IPS-20b (cell line): ENCODE measurements around the gene RILPL1.
"Not testable (repeated sequence)": the region's sequence is repeated elsewhere in the genome, so short reads cannot be mapped to it uniquely, and the experiment has no call there.

ENCODE experiments used
- H3K27ac ChIP-seq: one replicate; pipeline ENCODE4 v1.5.1; 2013; ENCODE audit warnings: low read length
- H3K27me3 ChIP-seq: 2 replicates; pipeline ENCODE4 v1.6.1; 2013; ENCODE audit warnings: mild to moderate bottlenecking, low read length, inconsistent platforms; ENCODE audit not compliant: insufficient read depth
- H3K36me3 ChIP-seq: 2 replicates; pipeline ENCODE4 v1.6.1; 2013; ENCODE audit warnings: low read depth, mild to moderate bottlenecking, inconsistent platforms, low read length, moderate library complexity; ENCODE audit not compliant: insufficient read depth
- H3K4me1 ChIP-seq: 2 replicates; pipeline ENCODE4 v1.6.1; 2013; ENCODE audit warnings: mild to moderate bottlenecking, control low read depth, inconsistent platforms, low read length, moderate library complexity; ENCODE audit not compliant: insufficient read depth
- H3K4me3 ChIP-seq: 2 replicates; pipeline ENCODE4 v1.5.1; 2013; ENCODE audit warnings: mild to moderate bottlenecking, low read length, inconsistent platforms
- H3K9ac ChIP-seq: 2 replicates; pipeline ENCODE4 v1.6.1; 2013; ENCODE audit warnings: low read depth, mild to moderate bottlenecking, inconsistent platforms, low read length, moderate library complexity
- H3K9me3 ChIP-seq: 2 replicates; pipeline ENCODE4 v1.6.1; 2013; ENCODE audit warnings: mild to moderate bottlenecking, low read depth, low read length, inconsistent platforms; ENCODE audit not compliant: insufficient read depth

RILPL1 gene

GRCh38 chr12:123474485-123475245 lies 58.9 kb downstream of the RILPL1 start:
- Histone ChIP-seq H3K4me1 (no peaks in the 10 kb centered on the region), H3K9me3 (no peaks in the 10 kb centered on the region), H3K36me3 (peaks cover 12% of the 10 kb centered on the region; the same call in 1 of the 2 replicates), H3K27me3 (no peaks in the 10 kb centered on the region), H3K4me3 (no peak overlapping the region), H3K27ac (no peak overlapping the region), H3K9ac (no peak overlapping the region)

GRCh38 chr12:123472438-123472849 lies 61.1 kb downstream of the RILPL1 start:
- H3K36me3 ChIP-seq: peaks cover 12% of the 10 kb centered on the region; the same call in 1 of the 2 replicates
- no peak overlapping the region for H3K4me3 ChIP-seq
- H3K9me3 ChIP-seq: no peaks in the 10 kb centered on the region
- no peak overlapping the region for H3K27ac ChIP-seq
- no peaks in the 10 kb centered on the region for H3K4me1 ChIP-seq
- no peaks in the 10 kb centered on the region for H3K27me3 ChIP-seq
- no peak overlapping the region for H3K9ac ChIP-seq

- Histone ChIP-seq H3K27ac (no peak overlapping the region), H3K36me3 (peaks cover 16% of the 10 kb centered on the region; the same call in 1 of the 2 replicates), H3K4me1 (no peaks in the 10 kb centered on the region), H3K27me3 (no peaks in the 10 kb centered on the region), H3K9me3 (no peaks in the 10 kb centered on the region), H3K4me3 (no peak overlapping the region), H3K9ac (no peak overlapping the region)
Observed at GRCh38 chr12:123471374-123472068, 62.0 kb downstream of the RILPL1 start.

GRCh38 chr12:123469978-123470377 lies 63.5 kb downstream of the RILPL1 start:
- Histone ChIP-seq H3K9ac (no peak overlapping the region), H3K4me1 (no peaks in the 10 kb centered on the region), H3K27ac (no peak overlapping the region), H3K9me3 (no peaks in the 10 kb centered on the region), H3K36me3 (peaks cover 19% of the 10 kb centered on the region; the same call in 1 of the 2 replicates), H3K4me3 (no peak overlapping the region), H3K27me3 (no peaks in the 10 kb centered on the region)

DNA sequence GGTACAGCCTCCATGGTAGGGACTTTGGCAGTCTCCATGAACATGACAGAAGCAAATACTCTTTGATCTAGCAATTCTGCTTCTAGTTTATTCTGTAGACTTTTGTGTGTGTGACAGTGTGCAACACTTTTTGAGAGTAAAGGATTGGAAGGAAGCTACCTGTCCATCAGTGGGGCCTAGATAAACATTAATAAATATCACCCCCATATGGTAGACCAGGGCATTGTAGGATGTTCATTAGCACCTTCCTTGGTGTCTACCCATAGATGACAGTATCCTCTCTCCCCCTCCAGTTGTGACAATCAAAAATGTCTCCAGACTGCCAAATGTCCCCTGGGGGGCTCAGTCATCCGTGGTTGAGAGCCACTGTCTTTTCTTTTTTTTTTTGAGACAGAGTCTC lies 64.7 kb downstream of the RILPL1 start:
- Histone ChIP-seq H3K9ac (no peak overlapping the region), H3K9me3 (no peaks in the 10 kb centered on the region), H3K27me3 (no peaks in the 10 kb centered on the region), H3K4me1 (no peaks in the 10 kb centered on the region), H3K36me3 (peaks cover 19% of the 10 kb centered on the region; the same call in 1 of the 2 replicates), H3K27ac (no peak overlapping the region), H3K4me3 (no peak overlapping the region)

GRCh38 chr12:123465084-123465483 lies 68.4 kb downstream of the RILPL1 start:
- no peak overlapping the region for H3K9ac ChIP-seq
- H3K4me3 ChIP-seq: no peak overlapping the region
- no peaks in the 10 kb centered on the region for H3K27me3 ChIP-seq
- H3K4me1 ChIP-seq: no peaks in the 10 kb centered on the region
- H3K36me3 ChIP-seq: peaks cover 7% of the 10 kb centered on the region; the same call in 1 of the 2 replicates
- no peaks in the 10 kb centered on the region for H3K9me3 ChIP-seq
- H3K27ac ChIP-seq: no peak overlapping the region

- not testable (repeated sequence) for H3K4me3 ChIP-seq, H3K9ac ChIP-seq, H3K9me3 ChIP-seq, H3K36me3 ChIP-seq, H3K4me1 ChIP-seq, H3K27ac ChIP-seq, H3K27me3 ChIP-seq
Observed at GRCh38 chr12:123463174-123463573, 70.3 kb downstream of the RILPL1 start.

DNA sequence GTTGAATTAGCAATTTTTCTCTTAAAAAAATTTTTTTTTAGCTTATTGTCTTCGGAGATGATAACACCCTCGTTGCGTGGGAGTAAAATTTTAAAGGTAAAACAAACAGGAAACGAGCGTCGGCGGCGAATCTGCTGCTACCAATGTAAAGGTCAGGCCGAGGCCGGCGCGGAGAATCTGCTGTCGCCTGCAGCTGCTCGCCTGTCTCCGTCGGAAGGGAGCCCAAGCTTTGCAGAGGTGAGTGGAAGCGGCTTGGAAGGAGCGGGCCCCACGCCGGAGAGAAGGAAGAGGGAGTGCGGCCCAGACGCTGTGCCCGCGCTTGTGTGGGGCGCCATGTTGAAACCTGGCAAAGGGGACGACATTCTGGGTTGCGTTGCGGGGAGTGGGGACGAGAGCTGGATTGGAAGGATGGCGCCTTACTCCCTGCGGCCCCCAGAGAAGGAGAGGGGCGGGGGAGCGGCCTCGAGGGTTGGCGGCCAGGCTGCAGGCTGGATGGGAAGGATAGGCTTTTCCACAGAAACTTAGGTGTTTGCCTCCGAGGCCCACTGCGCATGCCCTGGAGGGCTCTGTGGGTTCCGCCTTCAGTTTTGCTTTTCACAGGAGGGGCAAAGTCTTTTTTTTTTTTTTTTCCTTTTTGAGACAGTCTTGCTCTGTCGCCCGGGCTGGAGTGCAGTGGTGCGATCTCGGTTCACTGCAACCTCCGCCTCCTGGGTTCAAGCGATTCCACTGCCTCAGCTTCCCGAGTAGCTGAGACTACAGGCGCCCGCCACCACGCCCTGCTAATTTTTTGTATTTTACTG lies 75.3 kb downstream of the RILPL1 start, which contains the start of gene SNRNP35:
Gene SNRNP35, plus strand, starts transcription at position 160 of the 800 bp plus-strand sequence. CDS start 7,402 bp downstream, outside the sequence.
- Histone ChIP-seq H3K4me1 (no peaks in the 10 kb centered on the region), H3K27ac (peak within 1 kb of the TSS; percentile 99), H3K9me3 (no peaks in the 10 kb centered on the region)

DNA sequence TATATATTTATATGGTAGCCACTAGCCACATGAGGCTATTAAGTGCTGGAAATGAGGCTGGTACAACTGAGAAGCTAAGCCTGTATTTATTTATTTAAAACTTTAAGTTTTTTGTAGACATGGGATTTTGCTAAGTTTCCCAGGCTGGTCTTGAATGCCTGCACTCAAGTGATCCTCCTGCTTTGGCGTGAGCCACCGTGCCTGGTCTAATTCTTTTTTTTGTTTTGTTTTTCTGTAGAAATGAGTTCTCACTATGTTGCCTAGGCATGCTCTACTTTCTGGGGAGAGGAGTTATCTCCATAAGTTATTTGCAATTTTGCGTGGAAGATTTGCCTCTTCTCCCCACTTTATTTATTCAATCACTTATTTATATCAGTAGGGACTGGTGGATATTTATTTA lies 80.4 kb downstream of the RILPL1 start:
- H3K9ac ChIP-seq: no peak overlapping the region
- no peaks in the 10 kb centered on the region for H3K9me3 ChIP-seq
- H3K36me3 ChIP-seq: no peaks in the 10 kb centered on the region
- no peak overlapping the region for H3K4me3 ChIP-seq
- H3K4me1 ChIP-seq: no peaks in the 10 kb centered on the region
- no peak overlapping the region for H3K27ac ChIP-seq
- H3K27me3 ChIP-seq: no peaks in the 10 kb centered on the region

More for the DNA sequence above, 75.3 kb downstream of the RILPL1 start, which contains the start of gene SNRNP35:
- H3K4me3 ChIP-seq: peak within 1 kb of the TSS; percentile 92
- no peaks in the 10 kb centered on the region for H3K27me3 ChIP-seq
- H3K36me3 ChIP-seq: no peaks in the 10 kb centered on the region
- peak within 1 kb of the TSS; percentile 99 for H3K9ac ChIP-seq

GRCh38 chr12:123452276-123452550 lies 81.3 kb downstream of the RILPL1 start:
- not testable (repeated sequence) for H3K36me3 ChIP-seq, H3K4me1 ChIP-seq, H3K27ac ChIP-seq, H3K9ac ChIP-seq, H3K27me3 ChIP-seq, H3K4me3 ChIP-seq, H3K9me3 ChIP-seq

DNA sequence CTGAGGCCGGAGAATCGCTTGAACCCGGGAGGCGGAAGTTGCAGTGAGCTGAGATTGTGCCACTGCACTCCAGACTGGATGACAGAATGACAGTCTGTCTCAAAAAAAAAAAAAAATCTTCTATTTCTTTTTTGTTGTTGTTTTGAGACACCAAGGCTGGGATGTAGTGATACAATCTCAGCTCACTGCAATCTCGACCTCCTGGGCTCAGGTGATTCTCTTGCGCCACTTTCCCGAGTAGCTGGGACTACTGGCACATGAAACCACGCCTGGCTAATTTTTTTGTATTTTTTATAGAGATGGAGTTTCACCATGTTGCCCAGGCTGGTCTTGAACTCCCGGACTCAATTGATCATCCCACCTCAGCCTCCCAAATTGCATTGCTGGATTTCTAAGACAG lies 82.9 kb downstream of the RILPL1 start:
- H3K9me3 ChIP-seq: no peaks in the 10 kb centered on the region
- no peak overlapping the region for H3K27ac ChIP-seq
- no peak overlapping the region for H3K9ac ChIP-seq
- no peaks in the 10 kb centered on the region for H3K36me3 ChIP-seq
- H3K27me3 ChIP-seq: no peaks in the 10 kb centered on the region
- no peaks in the 10 kb centered on the region for H3K4me1 ChIP-seq
- no peak overlapping the region for H3K4me3 ChIP-seq
